Panc1 (cell line): ENCODE measurements around the gene AFF3. TPM values are rescaled to one million over a fixed set of nuclear protein-coding genes. Genes with fewer than 3 reads are reported as not detected.

Source experiments
- ATAC-seq: fragments of 200-7000 bp; cut with Tn5 transposase; 2 replicates; pipeline ENCODE4 v1.9.1; 2020; ENCODE audit warnings: mild to moderate bottlenecking, moderate library complexity
- BruUV-seq: library from RNA; stranded (reverse); fragments of 400-500 nt; replicated peaks from 2 replicates; lab custom pipeline; 2021; lab: Mats Ljungman, UMichigan
- CTCF ChIA-PET: fragments of 300-600 bp; sonication (Branson Sonifier 250); formaldehyde crosslinking; loops from one replicate; lab custom pipeline; 2022; ENCODE audit warnings: antibody characterized with exemption; lab: Charles Lee
- POLR2A ChIA-PET: fragments of 300-600 bp; sonication (Branson Sonifier 250); formaldehyde crosslinking; loops from one replicate; lab custom pipeline; 2022; ENCODE audit warnings: antibody characterized with exemption; lab: Charles Lee
- DNase-seq: peaks from one replicate; pipeline ENCODE4 v3.0.0-alpha.2; 2010; ENCODE audit warnings: low read depth, low spot score
- H3K27ac ChIP-seq: 2 replicates; pipeline ENCODE4 v1.5.1; 2011; ENCODE audit warnings: mild to moderate bottlenecking, low read length, inconsistent platforms
- H3K27me3 ChIP-seq: fragments of 200-500 bp; sonication (Bioruptor generic); 2 replicates; pipeline ENCODE4 v1.6.0; 2014; ENCODE audit warnings: low read length, inconsistent platforms; ENCODE audit not compliant: control insufficient read depth, insufficient read depth
- H3K36me3 ChIP-seq: fragments of 200-500 bp; sonication (Bioruptor generic); 2 replicates; pipeline ENCODE4 v1.5.1; 2014; ENCODE audit warnings: inconsistent platforms, mild to moderate bottlenecking, low read length, moderate library complexity; ENCODE audit not compliant: control insufficient read depth, insufficient read depth
- H3K4me1 ChIP-seq: 2 replicates; pipeline ENCODE4 v1.5.1; 2011; ENCODE audit warnings: inconsistent platforms, mild to moderate bottlenecking, low read length, moderate library complexity; ENCODE audit not compliant: control insufficient read depth, insufficient read depth
- H3K4me3 ChIP-seq, 2 experiments: 2 replicates each; pipeline ENCODE4 v1.5.1; 2011 to 2012; ENCODE audit warnings: low read depth in 2 of 2, low read length in 2 of 2, mild to moderate bottlenecking in 2 of 2, inconsistent platforms in 1 of 2, moderate library complexity in 1 of 2
- H3K9me3 ChIP-seq: fragments of 200-500 bp; sonication (Bioruptor generic); 2 replicates; pipeline ENCODE4 v1.5.1; 2014; ENCODE audit warnings: low read depth, mild to moderate bottlenecking, inconsistent platforms, low read length, moderate library complexity; ENCODE audit not compliant: control insufficient read depth, insufficient read depth
- CTCF ChIP-seq: fragments of 450-650 bp; IDR thresholded peaks from 2 replicates; pipeline ENCODE4 v1.5.1; 2017; ENCODE audit warnings: mild to moderate bottlenecking
- POLR2AphosphoS5 ChIP-seq: IDR thresholded peaks from 2 replicates; pipeline ENCODE4 v1.6.1; 2012; ENCODE audit warnings: mild to moderate bottlenecking, low read depth, low read length, moderate library complexity
- REST ChIP-seq, 2 experiments: IDR thresholded peaks; 2 replicates each; pipeline ENCODE4 v1.6.1; 2011 to 2012; ENCODE audit warnings: low read depth in 2 of 2, control low read depth in 1 of 2, low read length in 1 of 2, mild to moderate bottlenecking in 1 of 2, moderate library complexity in 1 of 2; ENCODE audit not compliant: insufficient read depth in 1 of 2
- SIN3A ChIP-seq: IDR thresholded peaks from 2 replicates; pipeline ENCODE4 v1.6.1; 2012; ENCODE audit warnings: low read depth, mild to moderate bottlenecking, low read length, moderate library complexity, borderline replicate concordance; ENCODE audit not compliant: insufficient read depth
- TCF7L2 ChIP-seq: IDR thresholded peaks from 2 replicates; pipeline ENCODE4 v1.6.1; 2011; ENCODE audit warnings: mild to moderate bottlenecking, low read depth, low read length, inconsistent platforms
- in situ Hi-C: cut with HindIII; loops from 2 replicates; pipeline ENCODE4 v1.10.0; 2016; ENCODE audit warnings: low sequenced_read_pairs, low pct_unique_long_range_greater_than_20kb
- intact Hi-C: fragments of 100-400 bp; cut with micrococcal nuclease; formaldehyde crosslinking; loops from one replicate; pipeline ENCODE4 v1.10.0; 2022; ENCODE audit not compliant: unreplicated experiment
- total RNA-seq: library from RNA; stranded (reverse); gene quantifications from one replicate; pipeline ENCODE4 v1.2.1, GENCODE V29; 2021; ENCODE audit not compliant: unreplicated experiment

AFF3 gene
- total RNA-seq, 1 experiment from 2014 or later: 2.2 TPM

- Histone ChIP-seq H3K27ac (no peak overlapping the region), H3K4me1 (no peaks in the 10 kb centered on the region), H3K27me3 (no peaks in the 10 kb centered on the region; the same call in none of the 2 replicates), H3K9me3 (no peaks in the 10 kb centered on the region), H3K36me3 (no peaks in the 10 kb centered on the region), H3K4me3 (no peak overlapping the region)
- DNase-seq (no peak), ATAC-seq (no peak)
- no TSS peak for BruUV-seq
- POLR2A ChIA-PET: no interaction called here
- intact Hi-C loops (no loop called here), in situ Hi-C loops (no loop called here)
- CTCF ChIA-PET: no interaction called here
- TF ChIP-seq POLR2AphosphoS5 (no peak), TCF7L2 (no peak), CTCF (no peak), SIN3A (no peak), REST (IDR thresholded peaks at IDR 0.05; ENCODE audit: insufficient read depth in 1 of 2, low read depth in 2 of 2, low read length in 1 of 2) (no peak)
These were observed 216.4 kb downstream of the AFF3 start for GRCh38 chr2:99925960-99926359.

GRCh38 chr2:99922664-99923063, 219.7 kb downstream of the AFF3 start:
- Histone ChIP-seq H3K27ac (no peak overlapping the region), H3K36me3 (no peaks in the 10 kb centered on the region), H3K4me1 (no peaks in the 10 kb centered on the region), H3K4me3 (no peak overlapping the region), H3K27me3 (peaks cover 4% of the 10 kb centered on the region; the same call in 1 of the 2 replicates), H3K9me3 (no peaks in the 10 kb centered on the region)
- DNase-seq (no peak), ATAC-seq (no peak)
- ChIA-PET CTCF (no interaction called here), POLR2A (interaction anchor here (0.6 kb wide), 1 partner anchor 24 kb away, joined by 3 read pairs; no protein-coding TSS in a partner anchor)
- BruUV-seq: no TSS peak
- intact Hi-C loops: no loop called here
- in situ Hi-C loops: no loop called here
- TF ChIP-seq TCF7L2 (no peak), CTCF (no peak), POLR2AphosphoS5 (no peak), REST (IDR thresholded peaks at IDR 0.05; ENCODE audit: insufficient read depth in 1 of 2, low read depth in 2 of 2, low read length in 1 of 2) (no peak), SIN3A (no peak)
